HG02840 (cell line): ENCODE data around the gene NUDT8.
A peak's percentile ranks its signal among the peaks of the same experiment; 100 is the strongest.

Source experiments
- ATAC-seq: cut with Tn5 transposase; IDR thresholded peaks from one replicate; pipeline ENCODE4 v1.9.1; 2021; ENCODE audit warnings: mild to moderate bottlenecking, moderate library complexity, moderate number of reproducible peaks; ENCODE audit not compliant: unreplicated experiment, low FRiP score

NUDT8 gene

GRCh38 chr11:67629386-67630227, at the start of gene NUDT8:
Gene NUDT8 (minus strand): TSS chr11:67629937. CDS start chr11:67629911, 26 bp downstream.
- ATAC-seq: peak; percentile 46

GRCh38 chr11:67675058-67675747, 45.5 kb upstream of the NUDT8 start:
- ATAC-seq: no peak

- ATAC-seq: no peak
Observed at GRCh38 chr11:67674442-67674871, 44.7 kb upstream of the NUDT8 start, which contains the start of gene ALDH3B2. Gene ALDH3B2 (minus strand): TSS chr11:67674623. CDS start chr11:67666935, 7,688 bp downstream.

- ATAC-seq: no peak
Observed at GRCh38 chr11:67673902-67674301, 44.2 kb upstream of the NUDT8 start.

GRCh38 chr11:67673358-67673757, 43.6 kb upstream of the NUDT8 start:
- no peak for ATAC-seq

GRCh38 chr11:67671211-67671520, 41.4 kb upstream of the NUDT8 start:
- no peak for ATAC-seq

GRCh38 chr11:67670316-67671210, 40.8 kb upstream of the NUDT8 start:
- no peak for ATAC-seq

GRCh38 chr11:67668192-67668551, 38.4 kb upstream of the NUDT8 start:
- ATAC-seq: no peak

- ATAC-seq: no peak
Observed at GRCh38 chr11:67667490-67668191, 37.9 kb upstream of the NUDT8 start.

- no peak for ATAC-seq
Observed at GRCh38 chr11:67666676-67667489, 37.1 kb upstream of the NUDT8 start.

- ATAC-seq: no peak
Observed at GRCh38 chr11:67666303-67666645, 36.5 kb upstream of the NUDT8 start.

- no peak for ATAC-seq
Observed at GRCh38 chr11:67665541-67666302, 36.0 kb upstream of the NUDT8 start.

- no peak for ATAC-seq
Observed at GRCh38 chr11:67664696-67665540, 35.2 kb upstream of the NUDT8 start.

- no peak for ATAC-seq
Observed at GRCh38 chr11:67664213-67664585, 34.5 kb upstream of the NUDT8 start.

- no peak for ATAC-seq
Observed at GRCh38 chr11:67663532-67664212, 33.9 kb upstream of the NUDT8 start.

- no peak for ATAC-seq
Observed at GRCh38 chr11:67662835-67663531, 33.2 kb upstream of the NUDT8 start.
